Thymus (tissue), 11 donors: Measurements from ENCODE around the gene MMP24OS. TPM values are rescaled to one million over a fixed set of nuclear protein-coding genes. Genes with fewer than 3 reads are reported as not detected.

Experiments used
- DNase-seq, 9 donors: peaks; one replicate each; pipeline ENCODE4 v3.0.0-alpha.2; 2013; ENCODE audit warnings: low spot score in 9 of 9, low read depth in 6 of 9, missing footprints in 1 of 9
- H3K27ac ChIP-seq, 2 donors: one replicate each; pipeline ENCODE4 v1.5.1; 2013; ENCODE audit warnings: control low read depth in 1 of 2, low read depth in 1 of 2, low read length in 1 of 2, mild to moderate bottlenecking in 1 of 2, moderate library complexity in 1 of 2
- H3K27me3 ChIP-seq, 2 donors: one replicate each; pipeline ENCODE4 v1.5.1; 2013; ENCODE audit warnings: low read length in 1 of 2; ENCODE audit not compliant: control insufficient read depth in 2 of 2, insufficient read depth in 1 of 2
- H3K36me3 ChIP-seq, 2 donors: one replicate each; pipeline ENCODE4 v1.5.1; 2013; ENCODE audit warnings: low read length in 1 of 2, mild to moderate bottlenecking in 1 of 2, moderate library complexity in 1 of 2; ENCODE audit not compliant: control insufficient read depth in 2 of 2, insufficient read depth in 2 of 2
- H3K4me1 ChIP-seq, 2 donors: one replicate each; pipeline ENCODE4 v1.5.1; 2013; ENCODE audit warnings: low read length in 2 of 2; ENCODE audit not compliant: control insufficient read depth in 2 of 2, insufficient read depth in 2 of 2
- H3K4me3 ChIP-seq, 2 donors: one replicate each; pipeline ENCODE4 v1.5.1; 2013; ENCODE audit warnings: low read length in 2 of 2, control low read depth in 1 of 2, mild to moderate bottlenecking in 1 of 2
- H3K9me3 ChIP-seq, 2 donors: one replicate each; pipeline ENCODE4 v1.5.1; 2013; ENCODE audit warnings: low read length in 1 of 2, mild to moderate bottlenecking in 1 of 2; ENCODE audit not compliant: control insufficient read depth in 2 of 2, insufficient read depth in 1 of 2
- WGBS: extraction: QIAGEN DNeasy Blood & Tissue Kit; methylation state at CpG from one replicate; pipeline ENCODE4 v1.1.7; 2013; 5-methylcytosine and 5-hydroxymethylcytosine counted together
- polyA plus RNA-seq: library from polyadenylated mRNA; stranded (reverse); fragments of 200-250 nt; gene quantifications from one replicate; pipeline ENCODE4 v1.2.3, GENCODE V29; 2013
- total RNA-seq: library from RNA; stranded (reverse); fragments of 120-200 nt; gene quantifications from one replicate; pipeline ENCODE4 v1.2.4, GENCODE V29; 2013
- donor health status: healthy.

The MMP24OS gene
- total and polyA plus RNA-seq, 2 donors = 14.3 to 32.0 TPM

DNA sequence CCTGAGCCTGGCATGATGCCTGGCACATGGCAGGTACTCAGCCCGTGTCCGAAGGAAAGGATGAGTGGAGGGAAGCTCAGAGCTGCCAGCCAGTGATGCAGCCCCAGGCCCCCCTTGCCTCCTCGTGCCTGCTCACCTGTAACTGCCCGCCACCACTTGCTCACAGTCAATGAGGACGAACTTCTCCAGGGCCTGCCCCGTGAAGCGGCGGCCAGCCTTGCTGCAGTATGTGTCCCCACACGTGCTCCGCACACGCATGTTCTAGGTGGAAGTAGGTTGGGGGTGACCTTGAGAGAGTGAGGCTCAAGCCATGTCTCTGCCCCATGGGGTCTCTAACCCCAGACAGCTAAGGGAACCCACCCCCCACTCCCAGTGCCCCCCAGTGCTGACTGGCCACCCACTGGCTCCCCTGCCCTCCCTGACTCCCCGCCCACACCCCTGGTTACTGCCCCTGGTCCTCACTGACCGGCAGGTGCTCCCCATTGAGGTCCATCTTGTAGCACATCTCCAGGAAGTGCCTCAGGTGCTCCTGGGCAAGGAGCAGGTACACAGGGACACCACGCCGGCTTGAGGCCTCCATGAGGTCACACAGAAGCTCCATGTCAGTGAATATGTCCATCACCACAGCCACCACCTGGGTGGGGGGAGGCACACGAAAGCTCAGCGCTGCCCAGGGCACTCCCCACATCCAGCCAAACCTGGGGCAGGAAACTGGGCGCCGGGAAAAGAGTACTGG lies 10.6 kb upstream of the MMP24OS start:
- Histone ChIP-seq H3K36me3 (no peaks in the 10 kb centered on the region), H3K27ac (no peak overlapping the region), H3K4me1 (peaks cover 9 to 12% of the 10 kb centered on the region in 2 donors), H3K9me3 (peaks cover 0 to 7% of the 10 kb centered on the region in 2 donors), H3K27me3 (peaks cover 0 to 6% of the 10 kb centered on the region in 2 donors), H3K4me3 (no peak overlapping the region)
- no peak for DNase-seq
- 90% methylated on average over 19 of the region's 19 CpGs for WGBS

DNA sequence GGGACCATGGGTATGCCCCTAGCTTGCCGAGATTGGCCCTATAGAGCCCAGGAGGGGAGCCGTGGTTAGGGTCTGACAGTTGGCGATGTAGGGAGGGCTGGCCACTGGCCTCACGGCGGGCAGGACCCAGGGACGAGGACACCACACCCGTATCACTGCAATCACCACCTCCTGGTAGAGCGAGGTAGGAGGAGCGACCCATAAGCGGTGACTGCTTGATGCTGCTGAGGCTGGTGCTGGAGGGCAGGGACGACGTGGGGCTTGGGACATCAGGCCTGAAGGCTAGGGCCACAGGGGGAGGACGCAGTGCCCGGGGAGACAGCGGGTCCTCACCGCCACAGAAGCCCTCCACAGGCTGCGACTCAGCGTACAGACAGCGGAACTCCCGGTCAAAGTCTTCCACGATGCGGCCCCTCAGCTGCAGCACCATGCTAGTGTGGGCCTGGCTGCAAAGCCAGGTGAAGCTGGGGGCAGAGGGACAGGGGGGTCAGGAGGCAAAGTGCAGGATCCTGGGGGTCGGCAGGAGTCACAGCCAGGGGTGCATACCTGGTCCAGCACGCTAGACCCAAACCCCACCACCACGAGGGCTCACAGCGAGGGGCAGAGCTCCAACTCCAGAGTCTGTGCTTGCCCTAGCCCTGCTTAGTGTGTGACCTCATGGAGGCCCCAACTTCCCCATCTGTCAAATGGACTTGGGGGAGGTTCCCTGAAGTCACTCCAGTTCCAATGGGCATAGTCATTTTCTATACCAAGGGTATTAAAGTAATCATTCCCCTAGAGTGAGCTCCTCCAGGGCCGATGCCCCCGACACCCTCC lies 9.8 kb upstream of the MMP24OS start:
- no peaks in the 10 kb centered on the region for H3K36me3 ChIP-seq
- H3K9me3 ChIP-seq = peaks cover 0 to 7% of the 10 kb centered on the region in 2 donors
- H3K4me1 ChIP-seq = peaks cover 10 to 14% of the 10 kb centered on the region in 2 donors
- no peak overlapping the region for H3K4me3 ChIP-seq
- peaks cover 0 to 6% of the 10 kb centered on the region in 2 donors for H3K27me3 ChIP-seq
- 94% methylated on average over 28 of the region's 28 CpGs for WGBS
- H3K27ac ChIP-seq = no peak overlapping the region
- DNase-seq = no peak

DNA sequence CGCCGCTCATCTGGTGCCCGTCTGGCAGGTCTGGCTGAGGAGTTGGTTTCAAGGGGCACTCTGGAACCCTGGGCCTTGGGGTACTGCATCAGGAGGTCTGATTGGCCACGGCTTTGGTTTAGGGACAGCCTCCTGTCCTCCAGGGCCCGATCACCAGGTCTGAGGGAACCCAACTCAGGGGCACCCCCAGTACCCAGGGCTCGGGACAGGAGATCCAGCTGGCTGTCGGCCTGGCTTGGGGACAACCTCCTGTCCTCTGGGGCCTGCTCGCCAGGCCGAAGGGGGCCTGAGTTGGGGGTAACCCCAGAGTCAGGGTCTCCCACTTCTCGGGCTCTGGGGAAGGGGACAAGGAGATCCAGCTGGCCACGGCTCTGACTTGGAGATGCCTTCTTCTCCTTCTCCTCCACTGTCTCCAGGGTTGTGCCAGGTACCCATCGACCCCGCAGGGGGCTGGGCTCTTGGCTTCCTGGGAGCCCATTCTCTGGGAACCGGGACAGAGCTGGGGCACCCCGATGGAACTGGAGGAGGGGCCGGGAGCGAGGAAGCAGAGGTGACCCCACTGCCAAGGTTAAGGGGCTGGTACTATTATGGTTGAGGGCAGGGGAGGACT lies 9.1 kb upstream of the MMP24OS start:
- Histone ChIP-seq H3K27ac (no peak overlapping the region), H3K36me3 (no peaks in the 10 kb centered on the region), H3K4me1 (peaks cover 10 to 14% of the 10 kb centered on the region in 2 donors), H3K4me3 (no peak overlapping the region), H3K9me3 (peaks cover 0 to 7% of the 10 kb centered on the region in 2 donors), H3K27me3 (peaks cover 0 to 4% of the 10 kb centered on the region in 2 donors)
- WGBS = 91% methylated on average over 17 of the region's 17 CpGs
- DNase-seq = no peak

DNA sequence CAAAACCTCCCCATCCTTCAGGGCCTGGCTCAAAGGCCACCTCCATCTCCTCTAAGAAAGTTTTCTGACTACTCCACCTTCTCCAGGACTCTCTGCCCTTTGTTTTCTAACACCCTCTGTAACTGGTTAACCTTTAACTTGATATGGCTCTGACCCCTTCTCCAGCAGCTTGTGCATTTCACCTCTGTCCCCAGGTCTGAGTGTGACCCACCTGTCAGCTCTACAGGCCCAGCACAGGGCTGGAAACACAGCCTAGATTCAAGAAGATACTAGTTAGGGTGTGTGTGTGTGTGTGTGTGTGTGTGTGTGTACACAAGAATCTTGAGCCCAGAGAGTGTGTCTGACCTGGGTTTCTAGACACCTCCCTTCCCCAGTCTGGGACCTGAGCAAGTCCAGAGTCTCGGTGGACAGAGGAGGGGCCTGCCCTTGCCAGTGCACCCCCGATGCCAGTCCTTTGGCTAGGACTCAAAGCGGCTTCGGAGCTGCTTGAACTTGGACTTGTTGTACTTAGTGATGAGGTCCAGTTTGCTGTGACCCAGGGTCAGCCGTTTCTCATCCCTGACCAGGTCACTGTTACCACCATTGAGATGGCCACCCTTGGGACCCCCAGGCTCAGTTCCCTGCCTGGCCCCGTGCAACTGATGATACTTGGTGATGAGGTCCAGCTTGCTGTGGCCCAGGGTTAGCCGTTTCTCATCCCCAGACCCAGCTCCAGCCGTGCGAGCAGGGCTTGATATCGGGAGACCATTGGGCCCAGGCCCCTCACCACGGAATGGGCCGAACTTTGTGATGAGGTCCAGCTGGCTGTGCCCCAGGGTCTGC lies 8.4 kb upstream of the MMP24OS start:
- no peak for DNase-seq
- no peak overlapping the region for H3K27ac ChIP-seq

DNA sequence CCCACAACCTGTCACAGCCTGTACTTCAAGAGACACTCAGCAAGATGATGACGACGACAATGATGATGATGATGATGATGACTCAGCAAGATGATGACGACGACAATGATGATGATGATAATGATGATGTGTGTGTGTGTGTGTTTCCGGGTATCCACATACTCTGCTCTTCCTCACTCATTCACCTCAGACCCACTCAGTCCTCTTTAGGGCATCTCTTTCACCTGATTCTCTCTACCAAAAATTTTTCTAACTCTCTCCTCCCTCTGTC lies 7.8 kb upstream of the MMP24OS start:
- no peak overlapping the region for H3K27ac ChIP-seq
- peaks cover 0 to 4% of the 10 kb centered on the region in 2 donors for H3K27me3 ChIP-seq
- H3K9me3 ChIP-seq = peaks cover 0 to 7% of the 10 kb centered on the region in 2 donors
- peaks cover 1 to 2% of the 10 kb centered on the region in 2 donors for H3K36me3 ChIP-seq
- no peak for DNase-seq
- WGBS = 92% methylated on average over 5 of the region's 5 CpGs
- H3K4me1 ChIP-seq = peaks cover 10 to 14% of the 10 kb centered on the region in 2 donors
- H3K4me3 ChIP-seq = no peak overlapping the region

More for the DNA sequence above, 8.4 kb upstream of the MMP24OS start:
- peaks cover 10 to 14% of the 10 kb centered on the region in 2 donors for H3K4me1 ChIP-seq
- H3K4me3 ChIP-seq = no peak overlapping the region
- H3K27me3 ChIP-seq = peaks cover 0 to 4% of the 10 kb centered on the region in 2 donors
- H3K9me3 ChIP-seq = peaks cover 0 to 7% of the 10 kb centered on the region in 2 donors
- H3K36me3 ChIP-seq = no peaks in the 10 kb centered on the region
- WGBS = 97% methylated on average over 12 of the region's 12 CpGs

DNA sequence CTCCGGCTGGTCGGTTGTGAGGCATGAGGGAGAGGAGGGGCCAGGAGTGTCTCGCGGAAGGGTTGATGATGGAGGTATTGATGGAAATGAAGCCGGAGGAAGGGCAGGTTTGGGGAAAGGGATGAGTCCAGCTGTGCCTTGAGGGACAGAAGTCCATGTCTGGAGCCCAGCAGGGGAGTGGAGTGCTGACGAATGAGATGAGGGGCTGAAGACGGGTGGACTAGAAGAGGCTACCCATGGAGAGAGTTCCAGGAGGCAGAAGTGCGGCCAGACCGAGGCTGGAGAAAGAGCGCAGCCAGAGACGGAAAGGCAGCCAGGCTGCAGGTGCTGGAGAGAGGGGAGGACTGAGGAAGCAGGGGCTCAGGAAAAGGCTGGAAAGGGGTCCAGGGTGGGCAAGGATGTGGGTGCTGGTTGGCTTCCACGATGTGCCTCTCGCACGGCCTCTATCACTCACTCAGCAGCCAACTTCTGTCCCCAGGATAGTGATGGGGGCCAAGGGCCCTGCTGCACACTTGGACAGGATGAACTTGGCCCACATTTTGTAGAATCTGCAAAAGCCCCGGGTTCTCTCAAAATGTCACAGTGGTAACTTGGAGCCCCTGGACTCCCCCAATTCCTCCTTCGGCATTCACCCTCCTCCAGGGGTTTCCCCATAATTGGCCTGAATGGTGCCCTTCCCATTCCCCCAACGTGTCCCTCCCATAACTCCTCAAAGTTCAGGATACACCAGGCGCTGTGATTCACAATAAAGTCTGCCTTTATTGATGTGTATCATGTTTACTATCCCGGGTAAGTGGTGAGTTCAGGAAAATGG lies 7.3 kb upstream of the MMP24OS start:
- peaks cover 10 to 14% of the 10 kb centered on the region in 2 donors for H3K4me1 ChIP-seq
- H3K36me3 ChIP-seq = peaks cover 7% of the 10 kb centered on the region in 2 donors
- 72% methylated on average over 19 of the region's 19 CpGs for WGBS
- peaks cover 0 to 4% of the 10 kb centered on the region in 2 donors for H3K27me3 ChIP-seq
- peak overlapping the region in 1 of 2 donors; percentile 64 for H3K27ac ChIP-seq
- peak overlapping the region; percentile 87 to 92 for H3K4me3 ChIP-seq
- DNase-seq = no peak
- peaks cover 0 to 7% of the 10 kb centered on the region in 2 donors for H3K9me3 ChIP-seq

DNA sequence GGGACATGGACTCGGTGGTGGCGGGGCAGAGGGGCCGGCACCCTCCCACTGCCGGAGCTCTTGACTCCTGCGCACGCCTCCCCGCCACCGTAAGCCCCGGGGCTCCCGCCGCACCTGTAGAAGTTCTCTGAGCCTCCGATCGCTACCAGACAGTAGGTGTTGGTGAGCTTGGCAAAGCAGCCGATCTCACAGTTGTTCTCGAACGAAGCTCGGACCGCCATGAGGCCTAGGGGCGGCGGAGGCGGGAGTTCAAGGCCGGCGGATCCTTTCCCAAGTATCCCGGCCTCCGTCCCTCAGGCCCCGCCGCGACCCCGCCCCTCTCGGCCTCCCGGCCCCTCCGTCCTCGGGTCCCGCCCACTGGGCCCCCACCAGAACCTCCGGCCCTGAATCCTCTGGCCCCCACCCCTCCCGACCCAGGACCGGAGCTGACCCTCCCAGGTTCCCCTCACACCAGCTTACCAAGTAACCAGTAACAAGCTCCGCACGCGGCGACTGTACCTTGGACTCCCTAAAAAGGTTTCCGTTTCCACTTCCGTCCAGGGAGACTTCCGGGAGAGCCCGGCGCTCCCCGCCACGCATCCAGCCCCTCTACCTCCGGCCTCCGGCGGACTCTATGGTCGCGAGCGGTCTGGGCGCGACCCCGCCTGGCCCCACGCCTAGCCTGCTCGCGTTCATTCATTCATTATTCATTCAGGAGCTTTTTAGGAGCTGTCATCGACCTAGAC lies 6.5 kb upstream of the MMP24OS start, which contains the start of gene EIF6:
TSS of gene EIF6 (minus strand) at position 506 of the 725 bp plus-strand sequence. CDS start at position 221, 285 bp downstream.
- WGBS = under 1% methylated on average over 61 of the region's 61 CpGs
- peaks cover 0 to 4% of the 10 kb centered on the region in 2 donors for H3K27me3 ChIP-seq
- peak within 1 kb of the TSS; percentile 87 to 92 for H3K4me3 ChIP-seq
- peak in 8 of 9 donors; percentile 44 to 80 (median 60) for DNase-seq
- peak within 1 kb of the TSS; percentile 64 to 76 for H3K27ac ChIP-seq
- H3K9me3 ChIP-seq = peaks cover 0 to 7% of the 10 kb centered on the region in 2 donors
- peaks cover 14% of the 10 kb centered on the region in 2 donors for H3K36me3 ChIP-seq
- H3K4me1 ChIP-seq = peaks cover 10 to 14% of the 10 kb centered on the region in 2 donors
